HepG2 (cell line): ENCODE measurements around the gene MAN2C1. TPM values are rescaled to one million over a fixed set of nuclear protein-coding genes. Genes with fewer than 3 reads are reported as not detected.
A peak's percentile ranks its signal among the peaks of the same experiment; 100 is the strongest.

Experiments
- ATAC-seq: fragments of 200-7000 bp; cut with Tn5 transposase; 3 replicates; pipeline ENCODE4 v1.9.1; 2020; ENCODE audit warnings: mild to moderate bottlenecking, moderate library complexity
- BruUV-seq: library from RNA; stranded (reverse); fragments of 400-500 nt; replicated peaks from 2 replicates; lab custom pipeline; 2021; lab: Mats Ljungman, UMichigan
- CTCF ChIA-PET: fragments of 300-600 bp; formaldehyde crosslinking; extraction: SDS; loops from one replicate; lab custom pipeline; 2021; ENCODE audit warnings: low total read pairs, inconsistent platforms, low intra/inter-chr PET ratio; lab: Yijun Ruan, JAX
- POLR2A ChIA-PET: fragments of 350-600 bp; sonication (Branson Sonifier 250); formaldehyde crosslinking; loops from one replicate; lab custom pipeline; 2020; ENCODE audit warnings: antibody characterized with exemption, inconsistent platforms; lab: Yijun Ruan, JAX
- DNase-seq: peaks from one replicate; pipeline ENCODE4 v3.0.0-alpha.2; 2015; ENCODE audit warnings: low spot score
- FAIRE-seq: peaks from 3 replicates; lab custom pipeline; 2011; peaks lifted over from hg19 to GRCh38; lab: Jason Lieb, UNC
- H2AFZ ChIP-seq: one replicate; pipeline ENCODE4 v1.6.1; 2011; ENCODE audit warnings: low read length, inconsistent platforms
- H3K27ac ChIP-seq: fragments of 300-600 bp; 3 replicates; pipeline ENCODE4 v1.8.0; 2011; ENCODE audit warnings: mixed run types, mild to moderate bottlenecking, mixed read lengths, low read length, inconsistent platforms; ENCODE audit not compliant: insufficient read depth; ENCODE audit errors: extremely low read length
- H3K27me3 ChIP-seq, 2 experiments: fragments of 200-600 bp in 1 of 2; 2 replicates in 1 of 2; 3 replicates in 1 of 2; pipeline versions ENCODE4 v1.6.0 to v1.8.0; 2011; ENCODE audit warnings: low read length in 2 of 2, mild to moderate bottlenecking in 2 of 2, moderate library complexity in 2 of 2, inconsistent platforms in 1 of 2; ENCODE audit not compliant: insufficient read depth in 2 of 2, control insufficient read depth in 1 of 2
- H3K36me3 ChIP-seq, 2 experiments: fragments of 200-600 bp in 1 of 2; replicated peaks in 1 of 2; 2 replicates in 1 of 2; 3 replicates in 1 of 2; pipeline versions ENCODE4 v1.5.1 to v1.8.0; 2011; ENCODE audit warnings: low read length in 2 of 2, inconsistent platforms in 1 of 2; ENCODE audit not compliant: insufficient read depth in 2 of 2, control insufficient read depth in 1 of 2
- H3K4me1 ChIP-seq: 2 replicates; pipeline ENCODE4 v1.5.1; 2012; ENCODE audit warnings: low read length, inconsistent platforms; ENCODE audit not compliant: insufficient read depth
- H3K4me2 ChIP-seq: 2 replicates; pipeline ENCODE4 v1.6.0; 2011; ENCODE audit warnings: low read depth, low read length, inconsistent platforms
- H3K4me3 ChIP-seq, 3 experiments: fragments of 200-600 bp in 1 of 3; sonication (generic), shearing (Covaris generic) in 1 of 3; replicated peaks in 1 of 3; 2 replicates each; pipeline ENCODE4 v1.5.1; 2011 to 2016; ENCODE audit warnings: low read length in 3 of 3, inconsistent platforms in 2 of 3, low read depth in 2 of 3, mild to moderate bottlenecking in 2 of 3, control low read depth in 1 of 3, mixed read lengths in 1 of 3; ENCODE audit not compliant: insufficient read depth in 1 of 3
- H3K79me2 ChIP-seq: one replicate; pipeline ENCODE4 v1.6.1; 2011; ENCODE audit warnings: low read length, inconsistent platforms; ENCODE audit not compliant: insufficient read depth
- H3K9ac ChIP-seq: 2 replicates; pipeline ENCODE4 v1.6.0; 2011; ENCODE audit warnings: mild to moderate bottlenecking, low read depth, low read length, inconsistent platforms; ENCODE audit not compliant: insufficient read depth
- H3K9me3 ChIP-seq: 2 replicates; pipeline ENCODE4 v1.5.1; 2012; ENCODE audit warnings: mild to moderate bottlenecking, low read length
- H4K20me1 ChIP-seq: 2 replicates; pipeline ENCODE4 v1.6.0; 2011; ENCODE audit warnings: inconsistent platforms, mild to moderate bottlenecking, low read length, moderate library complexity; ENCODE audit not compliant: insufficient read depth
- ATF7 ChIP-seq, 2 experiments: fragments of 450-650 bp in 1 of 2; sonication (generic) in 1 of 2; formaldehyde crosslinking in 1 of 2; IDR thresholded peaks; 2 replicates each; pipeline versions ENCODE4 v1.4.0 to v1.6.1; 2016 to 2020; ENCODE audit warnings: antibody characterized with exemption in 1 of 2, mild to moderate bottlenecking in 1 of 2, missing genetic modification reagents in 1 of 2
- HMGXB4 ChIP-seq, 2 experiments: sonication (generic) in 1 of 2; formaldehyde crosslinking in 1 of 2; IDR thresholded peaks; 2 replicates each; pipeline versions ENCODE4 v1.4.0 to v1.6.1; 2018 to 2020; ENCODE audit warnings: missing genetic modification reagents in 2 of 2, borderline replicate concordance in 1 of 2, low read depth in 1 of 2, mild to moderate bottlenecking in 1 of 2, missing biosample characterization in 1 of 2
- HNF1B ChIP-seq: sonication (generic); formaldehyde crosslinking; IDR thresholded peaks from 2 replicates; pipeline ENCODE4 v1.5.1; 2020; ENCODE audit warnings: mild to moderate bottlenecking, moderate library complexity, missing genetic modification reagents
- HOXA3 ChIP-seq: sonication (generic); formaldehyde crosslinking; IDR thresholded peaks from 2 replicates; pipeline ENCODE4 v1.5.0; 2020; ENCODE audit warnings: missing genetic modification reagents
- KLF11 ChIP-seq: IDR thresholded peaks from 2 replicates; pipeline ENCODE4 v1.6.1; 2016; ENCODE audit warnings: missing compliant biosample characterization
- MYC ChIP-seq: sonication (generic); formaldehyde crosslinking; IDR thresholded peaks from 2 replicates; pipeline ENCODE4 v1.9.0; 2021; ENCODE audit warnings: missing genetic modification reagents, borderline replicate concordance
- SMARCC2 ChIP-seq: fragments of 450-650 bp; IDR thresholded peaks from 2 replicates; pipeline ENCODE4 v1.6.1; 2017; ENCODE audit warnings: antibody characterized with exemption, mild to moderate bottlenecking
- U2AF1 ChIP-seq: fragments of 200-400 bp; formaldehyde crosslinking; optimal IDR thresholded peaks from 2 replicates; pipeline ENCODE3; 2017; ENCODE audit warnings: mild to moderate bottlenecking, low read depth, low read length
- XRCC5 ChIP-seq: fragments of 200-400 bp; formaldehyde crosslinking; optimal IDR thresholded peaks from 2 replicates; pipeline ENCODE3; 2017; ENCODE audit warnings: mild to moderate bottlenecking, low read length
- ZFP91 ChIP-seq: sonication (generic); formaldehyde crosslinking; IDR thresholded peaks from 2 replicates; pipeline ENCODE4 v1.9.0; 2022; ENCODE audit warnings: missing genetic modification reagents, mild to moderate bottlenecking, borderline replicate concordance
- ZNF276 ChIP-seq: sonication (generic); formaldehyde crosslinking; IDR thresholded peaks from 2 replicates; pipeline ENCODE4 v1.4.0; 2020; ENCODE audit warnings: mild to moderate bottlenecking, low read depth, missing genetic modification reagents
- ZNF501 ChIP-seq: sonication (generic); formaldehyde crosslinking; IDR thresholded peaks from 2 replicates; pipeline ENCODE4 v1.5.1; 2020; ENCODE audit warnings: mild to moderate bottlenecking, moderate library complexity, missing genetic modification reagents
- ZNF724P ChIP-seq: sonication (generic); formaldehyde crosslinking; IDR thresholded peaks from 2 replicates; pipeline ENCODE4 v1.8.0; 2022; ENCODE audit warnings: missing genetic modification reagents, borderline replicate concordance
- ZNF761 ChIP-seq: sonication (generic); formaldehyde crosslinking; conservative IDR thresholded peaks from 2 replicates; pipeline ENCODE4 v1.4.0; 2020; ENCODE audit warnings: mild to moderate bottlenecking, missing genetic modification reagents
- ZNF775 ChIP-seq: sonication (generic); formaldehyde crosslinking; IDR thresholded peaks from 2 replicates; pipeline ENCODE4 v1.4.0; 2020; ENCODE audit warnings: missing genetic modification reagents, mild to moderate bottlenecking, moderate library complexity, borderline replicate concordance
- ZNF790 ChIP-seq: sonication (generic); formaldehyde crosslinking; IDR thresholded peaks from 2 replicates; pipeline ENCODE4 v1.8.0; 2022; ENCODE audit warnings: missing genetic modification reagents, mild to moderate bottlenecking, borderline replicate concordance
- WGBS: methylation state at CpG from one replicate; pipeline ENCODE4 v1.1.6; 2017; ENCODE audit warnings: low lambda C conversion rate; 5-methylcytosine and 5-hydroxymethylcytosine counted together
- in situ Hi-C: cut with HindIII; loops from 2 replicates; pipeline ENCODE4 v1.10.0; 2017; ENCODE audit warnings: low pct_unique_long_range_greater_than_20kb; ENCODE audit not compliant: extremely low pct_ligation_motif_present
- intact Hi-C: fragments of 100-400 bp; cut with micrococcal nuclease; formaldehyde crosslinking; loops from one replicate; pipeline ENCODE4 v1.10.0; 2022; ENCODE audit not compliant: unreplicated experiment
- polyA plus RNA-seq, 8 experiments: library from polyadenylated mRNA; depleted of rRNA in 3 of 8; stranded (reverse) in 7 of 8; unstranded in 1 of 8; fragments of >200 nt; fragmentation: Illumina TruSeq in 4 of 8; extraction: Trizol in 4 of 8; gene quantifications; 2 replicates each; pipeline versions ENCODE4 v1.2.1 to v1.2.3, GENCODE V29; 2011 to 2016; ENCODE audit warnings: low read depth in 4 of 8, missing spikeins in 1 of 8, mixed read lengths in 1 of 8; ENCODE audit not compliant: insufficient read depth in 1 of 8
- total RNA-seq, 5 experiments: library from RNA; depleted of rRNA; stranded (reverse); fragments of >200 nt; fragmentation: Illumina TruSeq; extraction: Trizol; gene quantifications; 2 replicates each; pipeline ENCODE4 v1.2.3, GENCODE V29; 2016; ENCODE audit warnings: low read depth in 1 of 5

Gene MAN2C1
- total and polyA plus RNA-seq, 2 of the 13 experiments (the other 11 are each of a cell fraction or from before 2014, with no cell fraction given), result 62.6 to 71.0 TPM

GRCh38 chr15:75307778-75308390 lies 60.5 kb downstream of the MAN2C1 start:
- Histone ChIP-seq H3K4me2 (peak overlapping the region; percentile 62), H3K36me3 (no peaks in the 10 kb centered on the region), H2AFZ (no peak overlapping the region), H3K79me2 (no peaks in the 10 kb centered on the region), H4K20me1 (no peaks in the 10 kb centered on the region), H3K27ac (no peak overlapping the region), H3K9me3 (no peaks in the 10 kb centered on the region), H3K27me3 (peaks cover 0 to 22% of the 10 kb centered on the region in 2 experiments; a peak in 3 of 5 replicates), H3K4me1 (peaks cover 25% of the 10 kb centered on the region), H3K4me3 (peak overlapping the region in 1 of 3 experiments; percentile 9; a peak in 1 of 6 replicates), H3K9ac (no peak overlapping the region)
- in situ Hi-C loops (no loop called here), intact Hi-C loops (loop anchor here (10.0 kb wide), 1 partner anchor 273 kb away; no protein-coding TSS in a partner anchor)
- ChIA-PET CTCF (no interaction called here), POLR2A (no interaction called here)
- DNase-seq (peak; percentile 58), FAIRE-seq (peak; percentile 83), ATAC-seq (peak; percentile 98)
- 45% methylated on average over 7 of the region's 15 CpGs for WGBS
- BruUV-seq, result no TSS peak
- TF ChIP-seq HNF1B (CRISPR knock-in tag) (0 out of 2 replicates have a peak, but pooled peaks have one; percentile 16), HMGXB4 (CRISPR knock-in tag; IDR thresholded peaks at IDR 0.05; ENCODE audit: borderline replicate concordance in 1 of 2, low read depth in 1 of 2) (peak in 1 of 2 experiments; percentile 59; a peak in 2 of 4 replicates), HOXA3 (CRISPR knock-in tag) (0 out of 2 replicates have a peak, but pooled peaks have one; percentile 31), ZNF276 (no peak), U2AF1 (no peak), KLF11 (CRISPR knock-in tag) (no peak), ZFP91 (peak; percentile 37), ZNF790 (CRISPR knock-in tag) (peak; percentile 35; the same call in 1 of the 2 replicates), ZNF775 (CRISPR knock-in tag) (no peak), SMARCC2 (no peak), MYC (CRISPR knock-in tag) (peak; percentile 30; the same call in 1 of the 2 replicates), ZNF761 (0 out of 2 replicates have a peak, but pooled peaks have one; percentile 40), XRCC5 (peak; percentile 59), ATF7 (IDR thresholded peaks at IDR 0.05) (no peak), ATF7 (CRISPR knock-in tag; IDR thresholded peaks at IDR 0.05) (no peak), ZNF501 (CRISPR knock-in tag) (no peak), ZNF724P (CRISPR knock-in tag) (no peak)
